ENCODE results near the gene OXCT2.

OXCT2 gene

GRCh38 chr1:39755965-39756659 is 15.0 kb downstream of the OXCT2 start:
- Histone ChIP-seq H2AK5ac (ENCODE audit: low read depth, low read length) (no peak overlapping the region), H3K9ac (ENCODE audit: low read depth, low read length, poor library complexity) (no peak overlapping the region), H3K4ac (ENCODE audit: low read length) (no peak overlapping the region), H3K27me3 (ENCODE audit: control insufficient read depth in 3 of 3, insufficient read depth in 3 of 3, low read depth in 1 of 3, low read length in 3 of 3) (no peaks in the 10 kb centered on the region), H2AFZ (ENCODE audit: low read length) (no peak overlapping the region), H2BK15ac (ENCODE audit: low read length) (no peak overlapping the region), H3K14ac (ENCODE audit: low read length) (no peak overlapping the region), H3K23ac (ENCODE audit: low read depth, low read length, poor library complexity) (no peak overlapping the region), H3K79me1 (ENCODE audit: low read depth, low read length) (no peaks in the 10 kb centered on the region), H3K27ac (replicated peaks; ENCODE audit: low read length) (no peak overlapping the region), H3K36me3 (replicated peaks in 1 of 2; ENCODE audit: control insufficient read depth in 2 of 2, insufficient read depth in 2 of 2, low read length in 2 of 2) (peaks cover 44 to 86% of the 10 kb centered on the region in 2 donors), H3K4me3 (ENCODE audit: low read length in 2 of 2) (no peak overlapping the region), H3K9me3 (replicated peaks in 1 of 2; ENCODE audit: control insufficient read depth in 2 of 2, insufficient read depth in 1 of 2, low read depth in 1 of 2, low read length in 2 of 2) (peaks cover 0 to 4% of the 10 kb centered on the region in 2 donors), H2BK12ac (ENCODE audit: low read length) (no peak overlapping the region), H3K4me1 (ENCODE audit: control insufficient read depth in 2 of 2, insufficient read depth in 1 of 2, low read depth in 1 of 2, low read length in 2 of 2) (no peaks in the 10 kb centered on the region), H3K4me2 (ENCODE audit: insufficient read depth, low read length, poor library complexity, severe bottlenecking) (no peak overlapping the region), H2BK120ac (ENCODE audit: low read depth, low read length) (no peak overlapping the region), H4K91ac (ENCODE audit: low read depth, low read length, poor library complexity) (no peak overlapping the region), H3K18ac (ENCODE audit: low read length) (no peak overlapping the region), H2BK5ac (ENCODE audit: low read length) (no peak overlapping the region), H4K8ac (ENCODE audit: low read depth, low read length) (no peak overlapping the region)
- no peak for DNase-seq (ENCODE audit: low spot score)
- no CpG with 5 or more reads among the region's 9 CpGs for WGBS, 2 donors (ENCODE audit: extremely low coverage in 2 of 2, insufficient read length in 2 of 2, insufficient replicate concordance in 1 of 2)

- H3K79me1 ChIP-seq (ENCODE audit: low read depth, low read length) = no peaks in the 10 kb centered on the region
- no peak overlapping the region for H3K27ac ChIP-seq (replicated peaks; ENCODE audit: low read length)
- H3K9ac ChIP-seq (ENCODE audit: low read depth, low read length, poor library complexity) = no peak overlapping the region
- DNase-seq (ENCODE audit: low spot score) = no peak
- no peak overlapping the region for H2BK120ac ChIP-seq (ENCODE audit: low read depth, low read length)
- no peak overlapping the region for H3K14ac ChIP-seq (ENCODE audit: low read length)
- no peak overlapping the region for H3K4ac ChIP-seq (ENCODE audit: low read length)
- H3K4me1 ChIP-seq (ENCODE audit: control insufficient read depth in 2 of 2, insufficient read depth in 1 of 2, low read depth in 1 of 2, low read length in 2 of 2) = no peaks in the 10 kb centered on the region
- H2BK15ac ChIP-seq (ENCODE audit: low read length) = no peak overlapping the region
- H3K4me2 ChIP-seq (ENCODE audit: insufficient read depth, low read length, poor library complexity, severe bottlenecking) = no peak overlapping the region
- no peak overlapping the region for H3K4me3 ChIP-seq (ENCODE audit: low read length in 2 of 2)
- H3K23ac ChIP-seq (ENCODE audit: low read depth, low read length, poor library complexity) = no peak overlapping the region
- H2BK12ac ChIP-seq (ENCODE audit: low read length) = no peak overlapping the region
- H4K8ac ChIP-seq (ENCODE audit: low read depth, low read length) = no peak overlapping the region
- H3K36me3 ChIP-seq (replicated peaks in 1 of 2; ENCODE audit: control insufficient read depth in 2 of 2, insufficient read depth in 2 of 2, low read length in 2 of 2) = peaks cover 48 to 96% of the 10 kb centered on the region in 2 donors
- H3K18ac ChIP-seq (ENCODE audit: low read length) = no peak overlapping the region
- no peak overlapping the region for H2BK5ac ChIP-seq (ENCODE audit: low read length)
- H2AK5ac ChIP-seq (ENCODE audit: low read depth, low read length) = no peak overlapping the region
- no peak overlapping the region for H4K91ac ChIP-seq (ENCODE audit: low read depth, low read length, poor library complexity)
- H3K27me3 ChIP-seq (ENCODE audit: control insufficient read depth in 3 of 3, insufficient read depth in 3 of 3, low read depth in 1 of 3, low read length in 3 of 3) = no peaks in the 10 kb centered on the region
- no CpG with 5 or more reads among the region's 2 CpGs for WGBS, 2 donors (ENCODE audit: extremely low coverage in 2 of 2, insufficient read length in 2 of 2, insufficient replicate concordance in 1 of 2)
- no peak overlapping the region for H2AFZ ChIP-seq (ENCODE audit: low read length)
- peaks cover 0 to 2% of the 10 kb centered on the region in 2 donors for H3K9me3 ChIP-seq (replicated peaks in 1 of 2; ENCODE audit: control insufficient read depth in 2 of 2, insufficient read depth in 1 of 2, low read depth in 1 of 2, low read length in 2 of 2)
These were observed 16.1 kb downstream of the OXCT2 start for GRCh38 chr1:39754906-39755504.

- no peak overlapping the region for H3K9ac ChIP-seq (ENCODE audit: low read depth, low read length, poor library complexity)
- peaks cover 52 to 95% of the 10 kb centered on the region in 2 donors for H3K36me3 ChIP-seq (replicated peaks in 1 of 2; ENCODE audit: control insufficient read depth in 2 of 2, insufficient read depth in 2 of 2, low read length in 2 of 2)
- no peak overlapping the region for H3K27ac ChIP-seq (replicated peaks; ENCODE audit: low read length)
- WGBS, 2 donors (ENCODE audit: extremely low coverage in 2 of 2, insufficient read length in 2 of 2, insufficient replicate concordance in 1 of 2) = no CpG with 5 or more reads among the region's 2 CpGs
- H3K14ac ChIP-seq (ENCODE audit: low read length) = no peak overlapping the region
- DNase-seq (ENCODE audit: low spot score) = no peak
- H2BK5ac ChIP-seq (ENCODE audit: low read length) = no peak overlapping the region
- no peak overlapping the region for H3K4ac ChIP-seq (ENCODE audit: low read length)
- no peak overlapping the region for H3K18ac ChIP-seq (ENCODE audit: low read length)
- H2BK15ac ChIP-seq (ENCODE audit: low read length) = no peak overlapping the region
- no peak overlapping the region for H4K8ac ChIP-seq (ENCODE audit: low read depth, low read length)
- H3K23ac ChIP-seq (ENCODE audit: low read depth, low read length, poor library complexity) = no peak overlapping the region
- no peak overlapping the region for H2AK5ac ChIP-seq (ENCODE audit: low read depth, low read length)
- H3K27me3 ChIP-seq (ENCODE audit: control insufficient read depth in 3 of 3, insufficient read depth in 3 of 3, low read depth in 1 of 3, low read length in 3 of 3) = no peaks in the 10 kb centered on the region
- H4K91ac ChIP-seq (ENCODE audit: low read depth, low read length, poor library complexity) = no peak overlapping the region
- no peak overlapping the region for H2BK120ac ChIP-seq (ENCODE audit: low read depth, low read length)
- no peak overlapping the region for H3K4me3 ChIP-seq (ENCODE audit: low read length in 2 of 2)
- H3K4me2 ChIP-seq (ENCODE audit: insufficient read depth, low read length, poor library complexity, severe bottlenecking) = no peak overlapping the region
- H3K9me3 ChIP-seq (replicated peaks in 1 of 2; ENCODE audit: control insufficient read depth in 2 of 2, insufficient read depth in 1 of 2, low read depth in 1 of 2, low read length in 2 of 2) = no peaks in the 10 kb centered on the region
- no peaks in the 10 kb centered on the region for H3K79me1 ChIP-seq (ENCODE audit: low read depth, low read length)
- no peaks in the 10 kb centered on the region for H3K4me1 ChIP-seq (ENCODE audit: control insufficient read depth in 2 of 2, insufficient read depth in 1 of 2, low read depth in 1 of 2, low read length in 2 of 2)
- H2AFZ ChIP-seq (ENCODE audit: low read length) = no peak overlapping the region
- H2BK12ac ChIP-seq (ENCODE audit: low read length) = no peak overlapping the region
These were observed 17.1 kb downstream of the OXCT2 start for GRCh38 chr1:39754026-39754570.
